Amygdala (tissue), 56 donors: ENCODE measurements around the gene KMT2C.
"Not testable (repeated sequence)": the region's sequence is repeated elsewhere in the genome, so short reads cannot be mapped to it uniquely, and the experiment has no call there.

Experiments
- DNase-seq, 56 donors: peaks; one replicate each; lab custom pipeline; 2025; lab: John Stamatoyannopoulos, UW

KMT2C gene

GRCh38 chr7:152236306-152236705 lies 199.5 kb downstream of the KMT2C start:
- DNase-seq: not testable (repeated sequence)

GRCh38 chr7:152234421-152234820 lies 201.4 kb downstream of the KMT2C start:
- not testable (repeated sequence) for DNase-seq

DNA sequence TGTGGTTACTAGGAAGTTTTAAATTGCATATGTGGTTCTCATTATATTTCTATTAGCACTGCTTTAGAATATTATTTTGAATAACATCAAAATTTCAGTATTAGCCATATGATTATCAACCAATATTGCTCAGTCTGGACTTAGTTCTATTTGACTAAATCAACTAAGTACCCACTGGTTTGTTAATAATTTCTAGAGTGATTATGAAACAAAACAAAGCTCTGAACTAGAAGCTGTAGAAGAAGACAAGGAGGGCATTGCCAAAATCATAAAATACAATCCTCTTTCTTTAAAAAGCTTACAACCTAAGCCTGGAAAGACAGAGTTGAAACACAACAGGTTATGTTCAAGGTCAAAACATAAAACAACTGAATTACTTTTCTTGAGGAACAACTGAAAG lies 204.7 kb downstream of the KMT2C start:
- no peak for DNase-seq

DNA sequence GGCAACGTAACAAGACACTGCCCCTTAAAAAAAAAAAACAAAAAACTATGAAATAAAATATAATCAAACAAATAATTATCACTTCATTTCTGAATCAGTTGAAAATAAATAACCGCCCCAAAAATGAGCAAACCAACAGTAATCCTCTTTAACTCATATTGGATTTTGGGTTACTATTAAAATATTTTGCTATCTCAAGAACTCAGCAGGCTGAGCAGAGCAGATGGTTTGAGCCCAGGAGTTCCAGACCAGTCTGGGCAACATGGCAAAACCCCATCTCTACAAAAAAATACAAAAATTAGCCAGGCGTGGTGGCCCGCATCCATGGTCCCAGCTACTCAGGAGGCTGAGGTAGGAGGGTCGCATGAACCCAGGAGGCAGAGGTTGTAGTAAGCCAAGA lies 216.2 kb downstream of the KMT2C start:
- not testable (repeated sequence) for DNase-seq

- DNase-seq: not testable (repeated sequence)
These were observed 227.0 kb downstream of the KMT2C start for GRCh38 chr7:152208766-152209165.

DNA sequence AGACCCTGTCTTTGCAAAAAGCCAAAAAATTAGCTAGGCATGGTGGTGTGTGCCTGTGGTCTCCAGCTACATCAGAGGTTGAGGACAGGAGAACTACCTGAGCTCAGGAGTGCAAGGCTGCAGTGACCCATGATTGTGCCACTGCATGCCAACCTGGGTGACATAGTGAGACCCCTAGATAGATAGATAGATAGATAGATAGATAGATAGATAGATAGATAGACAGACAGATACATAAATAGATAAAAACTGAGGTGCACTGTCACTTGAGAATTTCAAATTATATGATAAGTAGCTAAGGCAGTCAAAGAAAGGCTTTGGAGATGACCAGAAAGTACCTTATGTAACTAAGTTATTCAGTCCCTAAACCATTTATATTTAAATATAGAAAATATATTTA lies 231.4 kb downstream of the KMT2C start:
- DNase-seq: not testable (repeated sequence)

DNA sequence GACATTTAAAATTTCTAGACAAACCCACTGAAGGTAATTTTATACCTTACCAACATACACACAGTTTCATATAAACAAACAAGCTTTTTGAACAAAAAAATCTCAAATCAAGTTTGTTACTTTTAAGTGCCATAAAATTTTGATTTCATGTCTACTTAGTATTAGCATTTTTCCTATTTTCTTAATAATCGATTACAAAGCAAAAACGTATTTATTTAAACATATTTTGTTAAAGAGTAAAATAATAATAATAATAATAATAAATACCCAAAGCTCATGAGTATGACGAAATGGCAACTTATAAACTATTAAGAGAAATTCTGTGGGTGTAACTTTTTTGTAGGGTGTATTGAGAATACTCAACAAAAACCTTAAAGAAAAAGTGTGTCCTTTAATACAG lies 232.7 kb downstream of the KMT2C start:
- no peak for DNase-seq

GRCh38 chr7:152202056-152202455 lies 233.7 kb downstream of the KMT2C start:
- DNase-seq: no peak

DNA sequence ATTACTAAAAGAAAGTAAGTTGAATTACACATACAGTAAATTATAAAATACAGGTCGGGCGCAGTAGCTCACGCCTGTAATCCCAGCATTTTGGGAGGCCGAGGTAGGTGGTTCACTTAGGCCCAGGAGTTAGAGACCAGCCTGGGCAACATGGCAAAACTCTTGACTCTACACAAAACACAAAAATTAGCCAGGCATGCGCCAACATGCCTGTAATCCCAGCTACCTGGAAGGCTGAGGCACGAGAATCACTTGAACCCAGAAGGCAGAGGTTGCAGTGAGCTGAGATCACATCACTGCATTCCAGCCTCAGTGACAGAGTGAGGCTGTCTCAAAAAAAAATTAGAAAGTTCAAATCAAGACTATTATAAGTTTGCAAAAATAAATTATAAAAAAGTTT lies 235.4 kb downstream of the KMT2C start:
- DNase-seq: no peak

GRCh38 chr7:152196391-152196790 lies 239.4 kb downstream of the KMT2C start:
- DNase-seq: no peak

- no peak for DNase-seq
These were observed 241.9 kb downstream of the KMT2C start for GRCh38 chr7:152193880-152194279.

DNA sequence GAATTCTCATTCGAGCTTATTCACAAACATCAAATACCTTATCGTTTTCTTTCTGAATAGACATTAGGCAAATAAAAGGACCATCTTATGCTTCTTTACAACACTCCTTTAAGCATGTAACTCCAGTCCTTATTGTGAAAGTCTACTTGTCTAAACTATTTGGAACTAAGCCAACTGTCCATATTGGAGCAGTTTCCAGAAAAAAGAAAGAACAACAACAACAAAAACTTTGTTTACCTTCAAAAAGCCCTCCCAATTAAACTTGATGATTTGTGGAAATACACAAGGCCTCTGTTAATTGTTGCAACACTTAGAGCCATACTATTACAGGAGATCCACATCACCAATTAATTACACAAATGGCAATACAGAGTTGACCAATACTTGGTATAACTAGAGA lies 246.7 kb downstream of the KMT2C start:
- DNase-seq: no peak

DNA sequence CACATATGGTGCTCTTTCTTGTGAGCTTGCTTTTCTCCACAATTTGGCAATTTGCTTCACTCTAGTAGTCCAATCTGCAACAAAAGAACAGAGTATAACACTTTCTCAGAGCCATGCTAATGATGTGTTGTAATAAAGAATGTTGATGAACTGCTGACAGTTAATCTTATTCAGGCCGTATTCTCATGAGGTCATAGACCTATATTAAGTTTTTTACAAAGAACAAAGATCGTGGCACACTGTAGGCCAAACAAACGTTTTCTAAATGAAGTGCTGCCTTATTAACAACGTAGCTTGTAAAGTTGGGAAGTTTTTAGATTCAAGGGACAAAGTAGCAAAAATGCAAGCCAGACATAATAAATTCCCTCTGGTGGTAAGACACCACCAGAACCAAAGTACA lies 250.2 kb downstream of the KMT2C start:
- no peak for DNase-seq

- DNase-seq: no peak
These were observed 255.2 kb downstream of the KMT2C start for GRCh38 chr7:152180587-152180986.

GRCh38 chr7:152180048-152180447 lies 255.8 kb downstream of the KMT2C start:
- DNase-seq: no peak

- no peak for DNase-seq
These were observed 257.3 kb downstream of the KMT2C start for GRCh38 chr7:152178405-152179058.

GRCh38 chr7:152177681-152178404 lies 258.0 kb downstream of the KMT2C start:
- DNase-seq: no peak

- DNase-seq: no peak
These were observed 259.0 kb downstream of the KMT2C start for GRCh38 chr7:152176797-152177196.

DNA sequence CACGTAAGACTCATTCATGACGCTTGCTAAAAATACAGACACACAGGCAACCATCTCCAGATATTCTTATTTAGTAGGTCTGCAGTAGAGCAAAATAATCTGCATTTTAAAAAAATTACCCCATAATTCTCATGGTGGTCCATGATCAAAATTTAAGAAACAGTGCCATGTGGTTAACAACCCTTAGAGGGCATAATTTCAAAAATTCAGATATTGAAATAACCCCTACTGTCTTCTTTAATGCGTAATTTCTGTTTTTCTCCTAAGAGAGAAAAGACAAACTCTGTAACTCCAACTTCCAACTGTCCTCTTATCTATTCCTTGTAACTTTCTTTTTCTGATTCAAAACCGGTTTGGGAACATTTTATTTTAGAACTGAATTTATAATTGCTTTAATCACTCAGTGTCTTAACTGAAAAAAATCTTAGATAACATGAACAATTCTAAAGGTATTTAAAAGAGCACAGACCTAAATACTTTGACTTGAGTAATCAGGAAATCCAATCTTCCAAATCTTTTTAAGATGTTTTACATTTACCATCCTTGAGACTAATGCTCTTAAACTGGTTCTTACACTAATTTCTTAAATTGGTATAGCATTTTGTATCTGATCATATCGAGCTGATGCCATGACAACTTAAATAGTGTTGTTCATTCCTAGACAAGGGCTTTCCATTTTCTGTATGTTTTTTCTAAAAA lies 262.3 kb downstream of the KMT2C start:
- DNase-seq: no peak

DNA sequence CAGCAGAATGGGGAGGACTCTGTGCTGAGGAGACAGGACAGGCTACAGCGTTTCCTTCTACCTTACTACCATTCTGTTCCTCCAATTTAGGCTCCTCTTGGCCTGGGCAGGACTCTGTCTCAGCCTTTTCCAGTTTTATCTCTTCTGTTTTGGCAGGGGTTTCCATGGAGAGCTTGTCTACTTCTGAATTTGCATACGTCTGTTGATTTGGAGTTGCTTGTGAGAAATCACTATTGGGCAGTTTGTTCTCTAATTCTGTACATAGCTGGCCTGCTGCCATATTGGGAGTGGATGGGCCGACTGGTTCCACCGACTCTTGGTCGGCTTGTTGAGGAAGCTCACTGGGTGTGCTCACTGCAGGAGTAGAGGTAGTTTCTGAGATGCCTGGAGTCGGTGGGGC lies 273.5 kb downstream of the KMT2C start:
- no peak for DNase-seq

DNA sequence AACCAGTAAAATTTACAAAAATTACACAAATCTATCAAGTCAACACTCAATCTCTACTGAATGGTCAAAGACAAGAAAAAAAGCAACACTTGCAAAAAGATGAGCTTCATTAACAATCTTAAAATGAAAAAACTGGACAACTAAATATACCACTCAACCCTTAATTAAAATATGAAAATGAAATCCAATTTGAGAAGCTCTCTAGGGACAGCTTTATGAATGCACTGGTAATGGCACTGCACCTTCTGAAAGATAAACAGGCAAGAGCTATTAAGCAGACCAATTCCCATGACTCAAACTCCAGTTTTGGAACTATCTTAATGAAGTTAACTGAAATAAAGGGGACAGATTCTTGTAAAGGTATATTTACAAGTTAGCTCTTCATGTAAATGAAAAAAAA lies 274.6 kb downstream of the KMT2C start:
- no peak for DNase-seq
